HG02884 (cell line): ENCODE results near the gene TAF8.
"Not testable (repeated sequence)": the region's sequence is repeated elsewhere in the genome, so short reads cannot be mapped to it uniquely, and the experiment has no call there.

ENCODE experiments used
- ATAC-seq: cut with Tn5 transposase; IDR thresholded peaks from one replicate; pipeline ENCODE4 v1.9.1; 2021; ENCODE audit warnings: mild to moderate bottlenecking, moderate library complexity; ENCODE audit not compliant: unreplicated experiment

TAF8 gene

GRCh38 chr6:42028234-42029061, 21.9 kb upstream of the TAF8 start:
- ATAC-seq: no peak

GRCh38 chr6:42029062-42029685, 21.1 kb upstream of the TAF8 start:
- ATAC-seq: no peak

- no peak for ATAC-seq
Observed at GRCh38 chr6:42029881-42030280, 20.4 kb upstream of the TAF8 start.

GRCh38 chr6:42030585-42031506, 19.5 kb upstream of the TAF8 start:
- ATAC-seq: no peak

GRCh38 chr6:42032366-42032765, 18.0 kb upstream of the TAF8 start:
- no peak for ATAC-seq

GRCh38 chr6:42037669-42038068, 12.7 kb upstream of the TAF8 start:
- not testable (repeated sequence) for ATAC-seq

GRCh38 chr6:42038163-42038562, 12.2 kb upstream of the TAF8 start:
- no peak for ATAC-seq

- ATAC-seq: no peak
Observed at GRCh38 chr6:42038811-42039408, 11.4 kb upstream of the TAF8 start.

GRCh38 chr6:42040856-42041480, 9.4 kb upstream of the TAF8 start:
- ATAC-seq: no peak

GRCh38 chr6:42041481-42042053, 8.8 kb upstream of the TAF8 start:
- no peak for ATAC-seq

- no peak for ATAC-seq
Observed at GRCh38 chr6:42042108-42042507, 8.2 kb upstream of the TAF8 start.

- peak; percentile 47 for ATAC-seq
Observed at GRCh38 chr6:42043787-42044475, 6.4 kb upstream of the TAF8 start.

GRCh38 chr6:42045538-42046460, 4.5 kb upstream of the TAF8 start:
- ATAC-seq: no peak

- ATAC-seq: no peak
Observed at GRCh38 chr6:42046464-42047212, 3.7 kb upstream of the TAF8 start.

GRCh38 chr6:42047213-42047590, 3.1 kb upstream of the TAF8 start:
- no peak for ATAC-seq

- no peak for ATAC-seq
Observed at GRCh38 chr6:42047790-42048405, 2.4 kb upstream of the TAF8 start.

GRCh38 chr6:42049116-42049809, 1.1 kb upstream of the TAF8 start:
- no peak for ATAC-seq
